HUES6 (cell line): ENCODE data around the gene ARRB1.

Experiments used
- H3K27ac ChIP-seq: 2 replicates; pipeline ENCODE4 v1.7.0; 2013; ENCODE audit warnings: low read depth, mild to moderate bottlenecking, low read length, inconsistent platforms
- H3K27me3 ChIP-seq: 2 replicates; pipeline ENCODE4 v1.6.1; 2013; ENCODE audit warnings: low read length; ENCODE audit not compliant: control insufficient read depth, insufficient read depth
- H3K36me3 ChIP-seq: 2 replicates; pipeline ENCODE4 v1.6.1; 2013; ENCODE audit warnings: low read length; ENCODE audit not compliant: control insufficient read depth, insufficient read depth
- H3K4me1 ChIP-seq: 2 replicates; pipeline ENCODE4 v1.6.1; 2013; ENCODE audit warnings: low read length; ENCODE audit not compliant: control insufficient read depth, insufficient read depth
- H3K4me3 ChIP-seq: 2 replicates; pipeline ENCODE4 v1.5.1; 2013; ENCODE audit warnings: low read depth, low read length
- H3K9ac ChIP-seq: one replicate; pipeline ENCODE4 v1.6.1; 2013; ENCODE audit warnings: mild to moderate bottlenecking, low read length
- H3K9me3 ChIP-seq: 2 replicates; pipeline ENCODE4 v1.6.1; 2013; ENCODE audit warnings: low read depth, low read length; ENCODE audit not compliant: control insufficient read depth, insufficient read depth

Gene ARRB1

DNA sequence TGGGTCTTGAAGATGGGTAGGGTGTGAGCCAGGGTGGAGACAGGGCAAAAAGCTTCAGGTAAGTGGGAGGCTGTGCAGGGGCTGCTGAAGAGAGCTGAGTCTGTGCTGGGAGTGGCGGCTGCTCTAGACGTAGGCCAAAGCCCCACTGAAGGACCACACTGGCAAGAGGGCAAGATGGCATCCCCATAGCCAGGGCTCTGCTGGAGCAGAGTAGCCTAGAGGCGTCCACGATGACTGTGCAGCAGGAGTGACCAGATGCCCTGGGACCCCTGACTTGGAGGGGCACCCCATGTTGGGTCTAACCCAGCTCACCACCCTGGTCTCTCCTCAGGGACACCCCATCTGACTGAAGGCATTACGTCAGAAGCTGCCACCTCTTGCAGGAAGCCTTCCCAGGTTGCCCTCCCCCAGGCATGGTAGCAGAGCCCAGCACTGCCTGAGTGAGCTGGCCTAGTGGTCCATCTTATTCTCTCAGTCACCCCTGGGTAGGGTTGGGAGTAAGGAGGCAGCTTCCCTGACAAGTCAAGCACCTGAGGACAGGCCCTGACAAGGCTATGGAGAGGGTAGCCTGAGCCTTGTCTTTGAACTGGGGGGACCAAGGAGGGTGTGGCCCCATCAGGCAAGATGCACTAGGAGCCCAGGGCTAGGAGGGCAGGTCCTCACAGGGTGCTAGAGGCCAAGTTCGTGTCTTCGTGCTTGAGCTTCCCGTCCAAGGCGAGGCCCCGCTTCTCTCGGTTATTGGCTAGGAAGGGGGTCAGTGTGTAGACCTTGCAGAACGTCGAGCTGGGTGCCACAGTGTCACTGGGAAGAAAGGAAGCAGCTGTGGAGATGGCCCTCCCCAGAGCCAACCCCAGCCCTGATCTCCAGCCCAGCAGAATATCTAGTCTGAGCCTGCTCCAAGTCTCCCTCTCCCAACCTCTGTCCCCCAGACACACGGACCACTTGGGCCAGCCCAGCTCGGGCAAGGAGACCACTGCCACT lies 77.8 kb downstream of the ARRB1 start:
- Histone ChIP-seq H3K4me3 (no peak overlapping the region), H3K27ac (no peak overlapping the region), H3K9ac (no peak overlapping the region), H3K27me3 (no peaks in the 10 kb centered on the region), H3K9me3 (no peaks in the 10 kb centered on the region), H3K36me3 (peaks cover 93% of the 10 kb centered on the region), H3K4me1 (no peaks in the 10 kb centered on the region)

DNA sequence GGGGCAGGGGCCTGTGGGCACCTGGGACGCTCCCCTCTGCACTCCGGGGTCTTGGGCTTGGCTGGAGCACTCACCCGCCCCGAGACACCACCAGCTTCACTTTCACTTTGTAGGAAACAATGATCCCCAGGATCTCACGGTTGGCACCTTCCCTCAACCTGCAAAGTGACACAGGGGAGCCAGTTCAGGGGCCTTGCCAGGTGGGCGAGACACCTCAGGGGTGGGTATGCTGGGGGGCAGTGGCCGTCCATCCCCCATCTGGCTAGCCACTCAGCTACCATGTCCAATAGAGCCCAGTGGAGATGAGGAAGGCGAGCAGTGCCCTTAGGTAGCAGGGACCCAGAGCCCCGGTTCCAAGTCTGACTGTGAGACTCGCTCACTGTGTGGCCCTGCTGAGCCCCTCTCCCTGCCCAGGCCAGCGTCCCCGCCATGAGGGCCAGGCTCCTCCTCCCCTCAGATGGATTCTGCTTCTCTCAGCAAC lies 78.6 kb downstream of the ARRB1 start:
- Histone ChIP-seq H3K9ac (no peak overlapping the region), H3K27ac (no peak overlapping the region), H3K4me1 (no peaks in the 10 kb centered on the region), H3K4me3 (no peak overlapping the region), H3K9me3 (no peaks in the 10 kb centered on the region), H3K36me3 (peaks cover 90% of the 10 kb centered on the region), H3K27me3 (no peaks in the 10 kb centered on the region)

GRCh38 chr11:75272391-75272790 lies 79.1 kb downstream of the ARRB1 start:
- no peak overlapping the region for H3K4me3 ChIP-seq
- no peaks in the 10 kb centered on the region for H3K4me1 ChIP-seq
- H3K27me3 ChIP-seq: no peaks in the 10 kb centered on the region
- no peaks in the 10 kb centered on the region for H3K9me3 ChIP-seq
- H3K9ac ChIP-seq: no peak overlapping the region
- no peak overlapping the region for H3K27ac ChIP-seq
- peaks cover 89% of the 10 kb centered on the region for H3K36me3 ChIP-seq

GRCh38 chr11:75271730-75272129 lies 79.7 kb downstream of the ARRB1 start:
- Histone ChIP-seq H3K4me1 (peaks cover 2% of the 10 kb centered on the region; the same call in 1 of the 2 replicates), H3K9me3 (no peaks in the 10 kb centered on the region)

GRCh38 chr11:75270896-75271418 lies 80.5 kb downstream of the ARRB1 start:
- H3K9me3 ChIP-seq: no peaks in the 10 kb centered on the region

More at GRCh38 chr11:75271730-75272129, 79.7 kb downstream of the ARRB1 start:
- Histone ChIP-seq H3K27me3 (no peaks in the 10 kb centered on the region), H3K9ac (no peak overlapping the region), H3K4me3 (no peak overlapping the region), H3K36me3 (peaks cover 89% of the 10 kb centered on the region), H3K27ac (no peak overlapping the region)

GRCh38 chr11:75269896-75270295 lies 81.6 kb downstream of the ARRB1 start:
- H3K4me3 ChIP-seq: no peak overlapping the region

More at GRCh38 chr11:75270896-75271418, 80.5 kb downstream of the ARRB1 start:
- no peak overlapping the region for H3K9ac ChIP-seq
- H3K27me3 ChIP-seq: no peaks in the 10 kb centered on the region
- peaks cover 89% of the 10 kb centered on the region for H3K36me3 ChIP-seq
- no peak overlapping the region for H3K4me3 ChIP-seq
- H3K27ac ChIP-seq: no peak overlapping the region
- peaks cover 2% of the 10 kb centered on the region; the same call in 1 of the 2 replicates for H3K4me1 ChIP-seq

GRCh38 chr11:75269367-75269660 lies 82.1 kb downstream of the ARRB1 start:
- Histone ChIP-seq H3K27ac (no peak overlapping the region), H3K36me3 (peaks cover 83% of the 10 kb centered on the region), H3K4me1 (peaks cover 2% of the 10 kb centered on the region; the same call in 1 of the 2 replicates), H3K27me3 (no peaks in the 10 kb centered on the region), H3K4me3 (no peak overlapping the region), H3K9me3 (no peaks in the 10 kb centered on the region), H3K9ac (no peak overlapping the region)

More at GRCh38 chr11:75269896-75270295, 81.6 kb downstream of the ARRB1 start:
- Histone ChIP-seq H3K27me3 (no peaks in the 10 kb centered on the region), H3K36me3 (peaks cover 86% of the 10 kb centered on the region), H3K4me1 (peaks cover 2% of the 10 kb centered on the region; the same call in 1 of the 2 replicates), H3K9me3 (no peaks in the 10 kb centered on the region), H3K27ac (no peak overlapping the region), H3K9ac (no peak overlapping the region)

GRCh38 chr11:75268626-75269366 lies 82.7 kb downstream of the ARRB1 start:
- peaks cover 80% of the 10 kb centered on the region for H3K36me3 ChIP-seq
- no peaks in the 10 kb centered on the region for H3K9me3 ChIP-seq
- H3K9ac ChIP-seq: no peak overlapping the region
- H3K4me3 ChIP-seq: no peak overlapping the region
- H3K27ac ChIP-seq: no peak overlapping the region
- H3K4me1 ChIP-seq: peaks cover 7% of the 10 kb centered on the region; the same call in 1 of the 2 replicates
- H3K27me3 ChIP-seq: no peaks in the 10 kb centered on the region

- H3K27me3 ChIP-seq: no peaks in the 10 kb centered on the region
- H3K9ac ChIP-seq: no peak overlapping the region
- H3K9me3 ChIP-seq: no peaks in the 10 kb centered on the region
- H3K27ac ChIP-seq: no peak overlapping the region
- H3K4me3 ChIP-seq: no peak overlapping the region
- H3K36me3 ChIP-seq: peaks cover 65% of the 10 kb centered on the region
- H3K4me1 ChIP-seq: peaks cover 19% of the 10 kb centered on the region
Observed at GRCh38 chr11:75267171-75267970, 84.1 kb downstream of the ARRB1 start.

DNA sequence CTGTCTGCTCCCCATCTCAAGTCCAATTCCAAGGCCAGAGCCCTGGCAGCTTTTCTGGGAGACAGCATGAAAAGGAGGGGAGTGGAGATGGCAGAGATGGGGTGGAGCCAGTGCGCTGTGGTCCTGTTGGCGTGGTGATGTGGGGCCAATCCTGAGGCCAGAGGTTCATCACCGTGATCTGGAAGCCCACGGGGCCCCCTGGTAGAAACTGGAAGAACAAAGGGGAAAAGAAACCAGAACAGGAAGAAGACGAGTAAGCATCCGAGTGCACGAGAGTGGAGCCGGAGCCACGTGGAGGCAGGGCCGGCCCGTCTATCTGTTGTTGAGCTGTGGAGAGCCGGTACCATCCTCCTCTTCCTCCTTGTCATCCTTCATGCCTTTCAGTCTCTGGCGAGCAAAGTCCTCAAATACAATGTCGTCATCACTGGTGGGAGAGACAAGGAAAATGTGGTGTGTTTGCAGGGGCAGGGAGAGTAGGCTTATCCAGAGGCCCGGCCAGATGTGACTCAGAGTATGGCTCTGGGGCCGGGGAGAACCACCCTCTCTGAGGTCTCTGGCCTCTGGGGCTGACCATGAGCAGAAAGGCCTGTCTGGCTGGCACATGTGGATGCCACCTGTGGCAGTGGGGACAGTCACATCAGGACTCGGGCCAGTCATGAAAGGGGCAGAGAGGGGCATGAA lies 85.5 kb downstream of the ARRB1 start:
- H3K4me1 ChIP-seq: peaks cover 19% of the 10 kb centered on the region
- H3K4me3 ChIP-seq: no peak overlapping the region
- H3K27ac ChIP-seq: no peak overlapping the region
- no peak overlapping the region for H3K9ac ChIP-seq
- no peaks in the 10 kb centered on the region for H3K27me3 ChIP-seq
- no peaks in the 10 kb centered on the region for H3K9me3 ChIP-seq
- H3K36me3 ChIP-seq: peaks cover 52% of the 10 kb centered on the region
